Amniotic epithelial cell (primary cell): Measurements from ENCODE around the gene MTFMT.
"Not testable (repeated sequence)": the region's sequence is repeated elsewhere in the genome, so short reads cannot be mapped to it uniquely, and the experiment has no call there.

Source experiments
- DNase-seq: peaks from one replicate; pipeline ENCODE4 v3.0.0-alpha.2; 2010; ENCODE audit warnings: low read depth

MTFMT gene

DNA sequence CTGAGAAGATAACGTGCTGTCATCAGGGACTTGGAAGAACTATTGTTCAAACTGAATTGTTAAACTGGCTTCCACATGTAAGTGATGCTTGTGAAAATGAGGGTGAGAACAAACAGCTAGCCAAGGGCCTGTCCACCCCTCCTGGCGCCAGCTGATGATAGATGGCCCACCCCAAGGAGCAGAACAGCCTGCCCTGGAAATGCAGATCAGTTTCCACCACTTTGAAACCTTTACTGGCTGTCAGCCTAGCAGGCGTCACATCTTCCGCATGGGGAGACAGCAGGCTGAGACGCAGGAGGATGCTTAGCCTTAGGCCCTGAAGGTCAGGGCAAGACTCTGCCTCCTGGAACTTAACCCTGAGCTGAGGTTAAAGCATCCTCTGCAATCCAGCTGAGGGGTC is 9.4 kb upstream of the MTFMT start:
- DNase-seq: no peak

DNA sequence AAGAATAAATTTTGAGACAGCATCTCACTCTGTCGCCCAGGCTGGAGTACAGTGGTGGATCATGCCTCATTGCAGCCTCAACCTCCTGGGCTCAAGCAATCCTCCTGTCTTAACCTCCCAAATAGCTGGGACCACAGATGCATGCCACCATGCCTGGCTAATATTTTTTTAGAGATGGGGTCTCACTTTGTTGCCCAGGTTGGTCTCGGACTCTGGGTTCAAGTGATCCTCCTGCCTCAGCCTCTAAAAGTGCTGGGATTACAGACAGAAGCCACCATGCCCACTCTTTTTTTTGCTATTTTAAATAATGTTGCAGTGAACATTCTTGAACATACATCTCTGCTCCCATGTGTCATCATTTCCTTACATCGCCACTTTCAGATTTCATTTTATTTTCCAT is 9.0 kb upstream of the MTFMT start:
- DNase-seq: no peak

DNA sequence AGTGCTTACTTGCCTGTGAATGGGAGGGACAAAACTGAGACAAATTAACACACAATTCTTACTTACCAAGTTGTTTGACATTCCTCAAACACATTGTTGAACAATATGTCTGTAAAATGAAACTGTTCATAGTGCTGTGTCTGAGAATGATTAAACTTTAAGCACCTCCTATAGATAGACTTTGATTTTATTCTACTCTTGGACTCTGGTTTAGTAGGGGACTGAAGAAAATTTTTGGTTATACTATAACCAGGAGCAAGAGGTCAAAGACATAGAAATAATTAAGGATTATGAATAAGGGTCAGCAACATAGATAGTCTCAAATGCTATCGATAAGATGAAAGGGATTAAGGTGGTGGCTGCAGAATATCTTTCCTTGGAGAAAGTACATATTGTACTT is 7.9 kb upstream of the MTFMT start:
- no peak for DNase-seq

- DNase-seq: no peak
Observed at GRCh38 chr15:65034719-65035118, 5.3 kb upstream of the MTFMT start.

DNA sequence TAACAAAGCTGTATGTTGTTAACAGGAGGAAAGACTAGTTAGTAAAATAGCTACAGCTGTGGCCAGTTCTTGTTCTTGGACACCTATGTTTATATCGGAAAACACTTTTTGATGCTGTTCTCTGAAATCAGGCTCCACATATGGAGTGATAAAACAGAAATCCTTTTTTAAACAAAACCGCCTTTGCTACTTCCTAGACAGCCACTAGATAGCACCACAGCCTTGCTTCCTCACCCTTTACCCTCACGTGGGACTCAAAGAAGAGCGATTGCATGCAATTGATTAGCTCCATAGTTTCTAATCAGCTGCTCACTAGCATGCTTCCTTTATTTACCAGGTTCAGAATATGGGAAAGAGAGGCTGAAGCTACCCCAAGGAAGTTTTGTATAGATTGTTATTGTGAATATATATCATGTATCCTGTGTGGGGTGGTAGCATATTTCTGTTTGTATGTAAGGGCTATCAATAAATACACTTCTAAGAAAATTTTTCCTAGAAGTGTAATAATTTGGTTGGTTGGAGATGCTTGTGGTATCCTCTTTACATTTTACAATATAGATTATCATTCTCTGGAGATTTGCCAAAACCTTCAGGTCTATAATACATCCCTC is 4.3 kb upstream of the MTFMT start:
- peak; percentile 44 for DNase-seq

GRCh38 chr15:65032801-65033537 is 3.5 kb upstream of the MTFMT start:
- DNase-seq: peak; percentile 58

DNA sequence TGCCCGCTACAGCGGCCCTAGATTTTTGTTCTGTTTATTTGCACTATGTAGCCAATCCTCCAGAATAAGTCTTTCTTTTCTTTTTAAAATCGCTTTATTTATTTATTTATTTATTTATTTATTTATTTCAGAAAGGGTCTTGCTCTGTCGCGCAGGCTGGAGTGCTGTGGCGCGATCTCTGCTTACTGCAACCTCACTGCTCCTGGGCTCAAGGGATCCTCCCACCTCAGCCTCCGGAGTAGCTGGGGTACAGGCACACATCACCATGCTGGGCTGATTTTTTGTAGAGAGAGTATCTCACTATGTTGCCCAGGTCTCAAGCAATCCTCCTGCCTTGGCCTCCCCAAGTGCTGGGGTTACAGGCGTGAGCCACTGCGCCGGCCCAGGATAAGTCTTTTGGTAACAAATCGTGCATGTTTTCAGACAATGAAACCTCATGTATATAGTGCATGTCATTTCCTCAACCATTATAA is 333 bp upstream of the MTFMT start:
- DNase-seq: no peak

DNA sequence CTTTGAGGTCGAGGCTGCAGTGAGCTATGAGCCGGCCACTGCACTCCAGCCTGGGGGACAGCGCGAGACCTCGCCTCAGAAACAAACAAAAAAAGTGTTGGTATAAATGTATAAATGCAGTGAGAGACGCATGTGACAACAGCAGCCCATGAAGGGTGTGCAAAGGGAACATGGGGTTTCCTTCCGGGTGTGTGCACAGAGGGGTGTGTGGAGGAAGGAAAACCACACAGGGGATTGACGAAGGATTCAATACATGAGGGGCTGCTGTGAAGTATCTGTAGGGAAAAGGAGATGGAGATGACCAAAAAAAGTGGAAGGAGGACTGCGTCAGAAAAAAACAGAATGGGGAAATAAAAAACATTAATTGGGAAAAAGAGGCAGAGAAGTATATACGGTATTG is 1.1 kb downstream of the MTFMT start:
- DNase-seq: no peak

- no peak for DNase-seq
Observed at GRCh38 chr15:65027593-65027992, 1.8 kb downstream of the MTFMT start.

DNA sequence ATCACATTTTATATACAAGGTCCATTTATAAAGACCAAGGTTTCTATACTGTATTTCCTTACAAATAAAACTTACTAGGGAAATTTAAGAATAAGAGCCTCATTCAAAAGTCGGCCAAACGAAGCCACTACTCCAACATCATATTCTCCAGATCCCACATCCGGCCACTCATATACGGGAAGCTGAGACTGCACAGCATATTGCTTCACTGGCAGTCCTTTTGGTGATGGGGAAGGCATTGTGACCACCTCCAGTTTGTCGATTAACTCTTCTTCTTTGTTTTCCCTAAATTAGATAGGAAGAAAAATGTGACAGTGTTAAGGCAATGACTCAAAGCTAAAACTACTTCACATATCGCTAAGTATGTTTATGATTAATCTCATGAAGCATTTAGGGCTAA is 2.7 kb downstream of the MTFMT start:
- no peak for DNase-seq

DNA sequence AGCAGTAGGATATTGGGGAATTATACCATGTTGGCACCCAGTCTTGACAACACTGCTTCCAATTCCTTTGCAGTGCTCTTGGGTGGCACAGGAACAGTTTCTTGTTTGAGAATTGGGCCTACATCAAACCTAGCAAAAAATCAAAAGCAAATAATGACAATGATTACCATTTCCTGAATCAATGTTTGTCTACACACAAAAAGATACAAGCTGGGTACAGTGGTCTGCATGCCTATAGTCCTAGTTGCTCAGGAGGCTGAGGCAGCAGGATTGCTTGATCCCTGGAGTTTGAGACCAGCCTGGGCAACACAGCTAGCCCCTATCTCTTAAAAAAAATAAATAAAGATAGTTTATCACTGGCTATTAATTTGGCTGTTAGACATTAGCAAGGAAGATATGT is 8.0 kb downstream of the MTFMT start:
- no peak for DNase-seq

- DNase-seq: no peak
Observed at GRCh38 chr15:65020419-65020818, 9.0 kb downstream of the MTFMT start.

- DNase-seq: not testable (repeated sequence)
Observed at GRCh38 chr15:65011198-65011597, 18.2 kb downstream of the MTFMT start.

GRCh38 chr15:65008983-65009382 is 20.5 kb downstream of the MTFMT start:
- DNase-seq: peak; percentile 47

DNA sequence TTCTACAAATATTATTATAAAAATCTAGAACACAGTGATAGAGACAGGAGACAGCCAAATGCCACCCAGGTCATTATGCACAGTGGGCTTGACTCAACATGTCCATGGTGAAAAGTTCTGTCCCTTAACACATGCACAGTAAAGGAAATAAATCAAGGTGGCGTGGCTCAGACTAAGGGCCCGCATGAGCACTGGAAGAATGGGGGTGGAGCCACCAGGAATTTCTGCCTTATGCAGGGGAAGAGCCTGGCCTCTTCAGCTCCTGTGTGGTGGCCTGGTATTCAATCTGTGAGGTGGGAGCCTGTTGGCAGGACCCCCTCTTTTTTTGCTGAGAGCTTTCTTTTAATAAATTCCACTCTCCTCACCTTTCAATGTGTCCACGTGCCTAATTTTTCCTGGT is 22.6 kb downstream of the MTFMT start:
- DNase-seq: no peak

- DNase-seq: no peak
Observed at GRCh38 chr15:65004993-65005392, 24.4 kb downstream of the MTFMT start.

- DNase-seq: no peak
Observed at GRCh38 chr15:64997745-64998375, 31.6 kb downstream of the MTFMT start.

- DNase-seq: no peak
Observed at GRCh38 chr15:64997066-64997465, 32.4 kb downstream of the MTFMT start.

DNA sequence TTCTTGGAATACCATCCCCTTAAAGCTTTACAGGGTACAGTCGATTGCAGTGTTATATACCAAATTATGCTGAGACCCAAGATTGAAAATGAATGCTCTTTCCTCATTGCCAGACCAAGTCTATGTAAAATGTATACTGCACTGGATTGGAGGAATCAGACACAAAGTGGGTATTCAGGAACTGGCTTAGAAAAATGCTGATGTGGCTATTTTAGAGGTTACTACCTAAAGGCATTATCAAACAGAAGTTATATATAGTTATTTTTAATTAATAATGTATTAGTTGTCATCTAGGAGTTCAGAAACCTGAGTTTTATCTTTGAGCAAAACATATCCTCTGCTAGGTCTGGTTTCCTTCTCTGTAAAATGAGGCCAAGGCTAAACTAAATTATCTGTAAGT is 36.1 kb downstream of the MTFMT start:
- no peak for DNase-seq

DNA sequence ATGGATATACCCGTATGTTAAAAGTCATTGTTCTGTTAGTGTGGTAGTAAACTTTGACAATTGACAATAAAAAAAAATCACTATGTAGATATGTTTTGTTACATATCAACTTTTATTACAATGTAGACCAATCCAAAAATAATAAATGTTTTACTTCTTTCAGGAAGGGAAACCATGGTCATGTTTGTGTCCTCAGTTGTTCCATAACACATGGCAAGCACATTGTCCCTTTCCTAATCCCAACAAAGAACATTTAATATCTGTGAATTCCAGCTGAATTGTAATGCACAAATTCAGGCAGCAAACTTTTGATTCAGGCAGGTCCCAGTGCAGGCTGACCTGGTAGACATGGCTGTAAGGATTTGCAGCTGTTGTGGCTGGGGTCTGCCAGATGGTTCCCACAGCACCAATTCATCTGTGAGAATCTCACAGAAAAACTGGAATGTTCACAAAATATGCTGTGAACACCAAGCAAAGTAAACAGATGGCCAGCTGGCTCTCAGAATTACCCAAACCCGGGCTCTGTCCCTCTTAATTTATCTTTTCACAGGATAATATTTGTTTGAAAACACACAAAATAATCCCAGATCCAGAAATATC is 37.8 kb downstream of the MTFMT start:
- no peak for DNase-seq

- DNase-seq: no peak
Observed at GRCh38 chr15:64990168-64990470, 39.3 kb downstream of the MTFMT start.

- peak; percentile 90 for DNase-seq
Observed at GRCh38 chr15:64989416-64990167, 39.8 kb downstream of the MTFMT start, which contains the start of gene SPG21. SPG21 (minus strand) TSS chr15:64989914; CDS start chr15:64983569, 6,345 bp downstream.
